ENCODE results near the gene IPO11.
A peak's percentile ranks its signal among the peaks of the same experiment; 100 is the strongest.

Gene IPO11

GRCh38 chr5:62412549-62413329 is at the start of gene IPO11:
Gene IPO11 (plus strand): TSS chr5:62412763. CDS start chr5:62437280, 24,517 bp downstream.
- peak; percentile 95 to 98 for DNase-seq

- no peak for DNase-seq
Measured at GRCh38 chr5:62369039-62369438, 43.5 kb upstream of the IPO11 start.

DNA sequence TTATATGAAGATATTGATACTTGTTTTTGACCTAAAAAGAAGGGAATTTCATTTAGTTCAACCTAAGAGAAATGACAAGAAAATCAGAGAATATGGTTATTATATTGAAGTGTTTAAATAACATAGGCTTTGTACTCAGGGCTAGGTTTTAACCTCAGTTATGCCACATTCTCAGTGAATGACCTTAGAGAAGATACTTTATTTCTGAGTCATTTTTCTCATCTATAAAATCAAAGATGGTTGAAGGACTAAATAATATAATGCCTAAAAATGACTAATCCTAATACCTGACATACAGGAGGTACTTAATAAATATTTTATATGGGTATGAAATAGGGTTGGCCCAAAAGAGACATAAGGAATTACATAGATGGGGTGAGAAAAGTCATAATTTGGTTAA is 41.2 kb upstream of the IPO11 start:
- DNase-seq = no peak

GRCh38 chr5:62372600-62372999 is 40.0 kb upstream of the IPO11 start:
- DNase-seq = no peak

GRCh38 chr5:62373382-62373781 is 39.2 kb upstream of the IPO11 start:
- no peak for DNase-seq

GRCh38 chr5:62374090-62374489 is 38.5 kb upstream of the IPO11 start:
- no peak for DNase-seq

- no peak for DNase-seq
Measured at GRCh38 chr5:62375627-62376026, 36.9 kb upstream of the IPO11 start.

DNA sequence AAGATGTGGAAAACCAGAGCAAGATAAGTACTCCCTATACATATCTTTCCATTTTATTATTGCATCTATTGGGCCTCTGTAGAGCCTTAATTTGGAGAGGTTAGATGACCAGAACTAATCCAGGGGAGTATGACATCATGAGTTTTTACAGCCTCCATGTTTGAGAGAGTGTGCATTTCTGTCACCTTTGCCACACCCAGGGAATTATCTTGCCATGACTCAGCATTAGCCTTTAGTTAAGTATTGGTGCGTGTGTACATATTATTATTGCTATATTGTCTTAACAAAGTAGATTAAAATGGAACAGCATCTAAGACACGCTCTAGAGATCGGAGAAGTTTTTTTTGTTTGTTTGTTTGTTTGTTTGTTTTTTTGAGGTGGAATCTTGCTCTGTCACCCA is 36.5 kb upstream of the IPO11 start:
- DNase-seq = no peak

- no peak for DNase-seq
Measured at GRCh38 chr5:62385131-62385530, 27.4 kb upstream of the IPO11 start.

GRCh38 chr5:62385816-62386400 is 26.7 kb upstream of the IPO11 start:
- no peak for DNase-seq

DNA sequence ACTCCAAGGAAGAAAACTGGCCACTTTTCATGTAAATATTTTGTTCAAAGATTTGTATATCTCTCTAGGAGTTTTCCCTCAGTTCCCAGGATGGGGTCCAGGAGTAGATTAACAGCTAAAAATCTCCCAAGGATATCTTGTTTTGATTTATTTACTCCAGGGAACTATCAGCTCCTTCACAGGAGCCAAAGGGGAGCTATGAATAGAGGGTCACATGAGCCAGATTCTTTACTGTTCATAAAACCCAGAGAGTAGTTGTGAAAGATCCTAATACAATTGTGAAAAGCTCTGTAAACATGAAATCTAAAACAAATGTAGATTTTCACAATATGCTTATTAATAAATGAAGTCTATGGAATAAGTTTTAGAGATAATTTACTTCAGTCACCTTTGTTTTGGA is 25.7 kb upstream of the IPO11 start:
- DNase-seq = no peak

- DNase-seq = no peak
Measured at GRCh38 chr5:62395210-62395950, 17.2 kb upstream of the IPO11 start.

GRCh38 chr5:62403411-62404250 is 8.9 kb upstream of the IPO11 start, which contains the start of gene DIMT1:
Gene DIMT1 (minus strand): TSS chr5:62403905. CDS start chr5:62403772, 133 bp downstream.
- peak; percentile 91 to 94 for DNase-seq

- DNase-seq = no peak
Measured at GRCh38 chr5:62413711-62414110, 1.1 kb downstream of the IPO11 start.

GRCh38 chr5:62418462-62419076 is 6.0 kb downstream of the IPO11 start:
- no peak for DNase-seq

DNA sequence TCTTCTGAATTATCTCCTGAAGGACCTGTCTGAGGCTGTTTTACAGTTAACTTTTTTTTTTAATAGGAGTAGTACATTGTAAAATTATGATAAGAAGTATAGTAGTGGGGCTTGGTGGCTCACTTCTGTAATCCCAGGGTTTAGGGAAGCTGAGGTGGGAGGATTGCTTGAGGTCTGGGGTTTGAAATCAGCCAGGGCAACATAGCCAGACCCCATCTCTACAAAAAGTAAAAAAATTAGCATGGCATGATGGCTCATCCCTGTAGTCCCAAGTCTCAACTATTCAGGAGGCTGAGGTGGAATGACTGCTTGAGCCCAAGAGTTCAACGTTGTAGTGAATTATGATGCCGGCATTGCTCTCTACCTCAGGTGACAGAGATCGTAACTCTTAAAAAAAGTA is 7.0 kb downstream of the IPO11 start:
- DNase-seq = no peak

- no peak for DNase-seq
Measured at GRCh38 chr5:62421414-62421813, 8.9 kb downstream of the IPO11 start.

- DNase-seq = no peak
Measured at GRCh38 chr5:62424763-62425162, 12.2 kb downstream of the IPO11 start.

DNA sequence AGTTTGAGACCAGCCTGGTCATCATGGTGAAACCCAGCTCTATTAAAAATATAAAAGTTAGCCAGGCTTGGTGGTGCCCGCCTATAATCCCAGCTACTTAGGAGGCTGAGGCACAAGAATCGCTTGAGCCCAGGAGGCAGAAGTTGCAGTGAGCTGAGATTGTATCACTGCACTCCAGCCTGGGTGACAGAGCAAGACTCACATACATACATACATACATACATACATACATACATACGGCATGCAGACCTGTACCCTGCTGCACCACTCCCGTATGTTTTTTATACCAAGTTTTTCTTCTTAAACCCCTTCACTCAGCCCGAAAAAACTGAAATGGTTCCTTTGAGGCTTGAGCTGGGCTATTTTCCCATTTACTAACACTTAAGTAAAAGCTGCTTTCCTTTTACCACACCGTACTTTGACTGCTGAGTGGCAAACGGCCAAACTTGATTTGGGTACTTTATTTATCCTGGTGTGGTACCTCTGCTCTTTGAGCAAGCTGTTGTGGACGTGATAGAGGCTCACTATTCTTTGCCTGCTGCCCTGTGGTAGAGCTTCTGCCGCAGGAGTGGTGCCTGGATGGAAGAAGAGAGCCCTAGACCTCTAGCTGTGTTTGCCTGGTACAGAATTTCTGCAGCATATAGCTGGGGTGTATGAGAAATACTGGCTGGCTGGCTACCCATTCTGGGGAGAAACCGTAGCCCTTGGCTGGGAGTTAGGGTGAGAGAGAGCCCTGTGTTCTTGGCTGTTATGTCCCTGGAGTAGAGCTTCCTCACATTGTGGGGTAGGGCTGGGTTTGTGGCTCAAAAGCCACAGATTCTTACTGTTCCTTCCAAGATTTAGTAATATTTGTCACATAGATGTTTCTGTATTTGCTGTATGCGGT is 19.4 kb downstream of the IPO11 start:
- no peak for DNase-seq

DNA sequence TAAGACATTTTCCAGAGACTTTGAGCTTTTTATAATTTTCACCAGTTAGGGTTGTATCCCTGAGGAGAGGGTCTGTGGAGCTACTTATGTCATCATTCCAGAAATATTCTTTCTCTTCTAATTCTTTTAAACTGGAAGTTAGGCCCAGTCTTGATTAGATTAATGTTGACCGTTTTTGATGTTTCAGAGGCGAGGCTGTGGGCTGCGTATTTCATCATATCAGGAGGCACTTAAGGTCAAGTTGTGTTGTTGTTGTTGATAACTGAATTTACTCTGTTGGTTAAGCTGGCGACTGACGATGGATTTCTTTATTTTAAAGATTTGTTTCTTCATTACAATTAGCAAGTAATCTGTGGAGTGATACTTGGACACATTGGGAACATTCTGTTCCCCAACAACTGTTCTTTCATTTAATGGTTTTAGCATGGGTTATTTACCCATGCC is 20.1 kb downstream of the IPO11 start:
- DNase-seq = no peak

DNA sequence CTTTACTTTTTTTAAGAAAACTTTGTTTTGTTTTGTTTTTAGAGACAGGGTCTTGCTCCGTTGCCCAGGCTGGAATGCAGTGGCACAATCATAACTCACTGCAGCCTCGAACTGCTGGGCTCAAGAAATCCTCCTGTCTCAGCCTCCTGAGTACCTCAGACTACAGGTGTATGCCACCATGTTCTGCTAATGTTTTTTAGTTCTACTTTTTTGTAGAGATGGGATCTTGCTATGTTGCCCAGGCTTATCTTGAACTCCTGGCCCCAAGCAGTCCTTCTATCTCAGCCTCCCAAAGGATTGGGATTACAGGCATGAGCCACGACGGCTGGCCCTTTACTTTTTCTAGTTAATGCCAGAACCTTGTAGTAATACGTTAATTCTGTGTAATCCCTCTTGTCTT is 36.0 kb downstream of the IPO11 start:
- no peak for DNase-seq

Data from NCI-H526 (cell line).